ENCODE data around the gene ANKRD34B.
"Not testable (repeated sequence)": the region's sequence is repeated elsewhere in the genome, so short reads cannot be mapped to it uniquely, and the experiment has no call there.

ANKRD34B gene

DNA sequence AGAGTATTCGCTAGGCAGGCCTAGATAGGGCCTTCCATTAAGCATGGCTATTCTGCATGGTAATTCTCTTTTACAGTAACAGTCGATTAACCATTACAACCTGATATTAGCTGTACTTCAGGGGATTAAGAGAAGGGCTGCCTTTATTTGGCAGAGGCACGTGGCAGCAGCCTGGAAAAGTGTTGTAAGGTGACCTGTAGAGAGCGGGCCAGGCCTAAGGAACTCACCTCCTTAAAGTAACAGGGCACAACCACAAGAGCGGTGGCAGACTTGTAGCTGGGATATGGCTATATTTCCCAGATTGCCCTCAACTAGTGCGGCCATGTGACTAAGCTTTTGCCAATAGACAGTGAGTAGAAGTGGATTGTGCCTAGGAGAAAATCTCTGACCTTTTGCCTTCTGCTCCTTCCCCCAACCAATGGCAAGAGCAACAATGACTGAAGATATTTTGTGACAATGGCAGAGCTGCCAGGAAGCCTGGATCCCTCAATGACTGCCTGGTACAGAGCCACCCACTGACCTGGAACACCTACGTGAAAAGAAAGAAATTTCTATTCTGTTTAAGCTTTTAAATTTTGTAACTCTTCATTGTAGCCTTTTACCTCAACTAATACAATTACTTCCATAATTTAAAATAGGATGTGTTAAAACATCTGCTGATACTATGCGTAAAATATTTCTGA lies 18.9 kb upstream of the ANKRD34B start:
- no peaks in the 10 kb centered on the region for H3K4me1 ChIP-seq (ENCODE audit: insufficient read depth, low read length)

GRCh38 chr5:80584770-80585169 lies 14.7 kb upstream of the ANKRD34B start:
- H3K36me3 ChIP-seq (ENCODE audit: insufficient read depth, low read length): no peaks in the 10 kb centered on the region
- H3K9me3 ChIP-seq (ENCODE audit: control insufficient read depth, insufficient read depth, low read length): no peaks in the 10 kb centered on the region
- H3K4me1 ChIP-seq (ENCODE audit: insufficient read depth, low read length): no peaks in the 10 kb centered on the region
- H3K9ac ChIP-seq (ENCODE audit: low read depth, low read length): no peak overlapping the region

More for the DNA sequence above, 18.9 kb upstream of the ANKRD34B start:
- no peak overlapping the region for H3K9ac ChIP-seq (ENCODE audit: low read depth, low read length)
- H3K9me3 ChIP-seq (ENCODE audit: control insufficient read depth, insufficient read depth, low read length): no peaks in the 10 kb centered on the region
- no peaks in the 10 kb centered on the region for H3K36me3 ChIP-seq (ENCODE audit: insufficient read depth, low read length)

- H3K9me3 ChIP-seq (ENCODE audit: control insufficient read depth, insufficient read depth, low read length); H3K9ac ChIP-seq (ENCODE audit: low read depth, low read length); H3K4me1 ChIP-seq (ENCODE audit: insufficient read depth, low read length); H3K36me3 ChIP-seq (ENCODE audit: insufficient read depth, low read length): not testable (repeated sequence)
These were observed 10.2 kb upstream of the ANKRD34B start for GRCh38 chr5:80580291-80580690.

GRCh38 chr5:80579050-80579449 lies 9.0 kb upstream of the ANKRD34B start:
- no peak overlapping the region for H3K9ac ChIP-seq (ENCODE audit: low read depth, low read length)
- no peaks in the 10 kb centered on the region for H3K36me3 ChIP-seq (ENCODE audit: insufficient read depth, low read length)
- no peaks in the 10 kb centered on the region for H3K9me3 ChIP-seq (ENCODE audit: control insufficient read depth, insufficient read depth, low read length)
- no peaks in the 10 kb centered on the region for H3K4me1 ChIP-seq (ENCODE audit: insufficient read depth, low read length)

DNA sequence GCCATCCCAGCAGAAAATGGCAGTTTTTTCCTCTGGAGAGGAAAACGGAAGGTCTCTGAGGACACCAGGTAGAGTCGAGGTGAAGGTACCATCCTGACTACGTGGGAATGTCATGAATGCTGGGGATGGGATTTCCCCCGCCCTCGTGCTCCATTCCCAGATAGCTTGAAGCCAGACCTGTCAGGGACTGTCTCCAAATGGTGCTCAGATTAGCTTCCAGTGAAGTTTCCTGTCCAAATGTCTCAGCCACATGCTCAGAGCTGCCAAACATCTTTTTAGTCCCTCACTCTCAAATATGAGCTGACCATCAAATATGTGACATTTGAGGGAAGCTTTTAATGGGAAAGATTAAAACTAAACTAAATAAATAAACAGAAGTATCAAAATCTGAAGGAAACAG lies 7.6 kb upstream of the ANKRD34B start:
- Histone ChIP-seq H3K4me1 (ENCODE audit: insufficient read depth, low read length) (no peaks in the 10 kb centered on the region), H3K36me3 (ENCODE audit: insufficient read depth, low read length) (no peaks in the 10 kb centered on the region), H3K9ac (ENCODE audit: low read depth, low read length) (no peak overlapping the region), H3K9me3 (ENCODE audit: control insufficient read depth, insufficient read depth, low read length) (no peaks in the 10 kb centered on the region)

DNA sequence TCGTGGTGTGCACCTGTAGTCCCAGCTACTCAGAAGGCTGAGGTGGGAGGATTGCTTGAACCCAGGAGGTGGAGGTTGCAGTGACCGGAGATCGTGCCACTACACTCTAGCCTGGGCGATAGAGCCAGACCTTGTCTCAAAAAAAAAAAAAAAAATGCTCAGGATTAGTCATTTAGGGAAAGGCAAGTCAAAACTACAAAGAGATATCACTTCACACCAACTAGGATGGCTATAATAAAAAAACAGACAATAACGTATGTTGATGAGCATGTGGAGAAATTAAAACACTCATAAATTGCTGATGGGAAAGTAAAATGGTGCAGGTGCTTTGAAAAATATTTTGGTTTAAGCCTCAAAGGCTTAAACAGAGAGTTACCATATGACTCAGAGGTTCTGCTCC lies 6.3 kb upstream of the ANKRD34B start:
- Histone ChIP-seq H3K4me1 (ENCODE audit: insufficient read depth, low read length) (no peaks in the 10 kb centered on the region), H3K36me3 (ENCODE audit: insufficient read depth, low read length) (no peaks in the 10 kb centered on the region), H3K9me3 (ENCODE audit: control insufficient read depth, insufficient read depth, low read length) (no peaks in the 10 kb centered on the region), H3K9ac (ENCODE audit: low read depth, low read length) (no peak overlapping the region)

DNA sequence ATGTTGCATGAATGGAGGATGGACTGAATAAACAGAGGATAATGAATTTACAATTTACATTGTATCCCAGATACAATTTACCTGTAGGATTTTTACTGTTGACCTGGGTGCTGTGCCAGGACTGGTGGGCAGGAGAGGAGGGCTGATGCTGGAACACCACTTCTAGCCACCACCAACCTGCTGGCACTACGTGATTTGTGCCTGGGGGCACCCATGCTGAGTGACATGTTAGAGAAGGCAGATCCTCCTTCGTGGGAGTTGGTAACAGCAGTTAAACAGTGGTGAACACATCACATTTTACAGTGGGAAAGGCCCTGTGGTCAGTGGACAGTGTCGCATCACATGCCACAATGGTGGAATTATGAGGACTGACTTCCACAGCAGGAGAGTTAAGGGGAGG lies 3.0 kb upstream of the ANKRD34B start:
- Histone ChIP-seq H3K36me3 (ENCODE audit: insufficient read depth, low read length) (no peaks in the 10 kb centered on the region), H3K4me1 (ENCODE audit: insufficient read depth, low read length) (no peaks in the 10 kb centered on the region), H3K9ac (ENCODE audit: low read depth, low read length) (no peak overlapping the region), H3K9me3 (ENCODE audit: control insufficient read depth, insufficient read depth, low read length) (no peaks in the 10 kb centered on the region)

GRCh38 chr5:80569086-80569960 lies 757 bp downstream of the ANKRD34B start:
- no peaks in the 10 kb centered on the region for H3K36me3 ChIP-seq (ENCODE audit: insufficient read depth, low read length)
- no peaks in the 10 kb centered on the region for H3K9me3 ChIP-seq (ENCODE audit: control insufficient read depth, insufficient read depth, low read length)
- peak overlapping the region; percentile 60; the same call in 1 of the 2 replicates for H3K9ac ChIP-seq (ENCODE audit: low read depth, low read length)
- H3K4me1 ChIP-seq (ENCODE audit: insufficient read depth, low read length): no peaks in the 10 kb centered on the region

DNA sequence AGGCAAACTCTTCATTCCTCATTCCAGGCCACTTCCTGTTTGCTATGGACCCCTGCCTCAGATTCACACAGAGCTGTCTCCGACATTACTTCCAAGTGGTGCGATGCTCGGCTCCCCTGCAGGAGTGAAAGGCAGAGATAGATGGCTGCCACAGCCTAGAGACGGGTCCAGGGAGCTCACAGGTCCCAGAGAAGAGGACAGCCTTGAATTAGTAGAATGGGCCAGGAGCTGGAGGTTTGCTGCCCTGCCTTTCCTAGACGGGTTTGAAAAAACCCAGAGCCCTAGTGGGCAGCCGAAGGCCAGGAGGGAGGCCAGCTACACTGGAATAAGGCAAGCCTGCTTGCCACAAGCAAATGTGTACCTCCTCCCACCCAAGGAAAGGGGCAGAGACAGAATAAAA lies 1.8 kb downstream of the ANKRD34B start:
- Histone ChIP-seq H3K9me3 (ENCODE audit: control insufficient read depth, insufficient read depth, low read length) (no peaks in the 10 kb centered on the region), H3K9ac (ENCODE audit: low read depth, low read length) (no peak overlapping the region), H3K36me3 (ENCODE audit: insufficient read depth, low read length) (no peaks in the 10 kb centered on the region), H3K4me1 (ENCODE audit: insufficient read depth, low read length) (no peaks in the 10 kb centered on the region)

DNA sequence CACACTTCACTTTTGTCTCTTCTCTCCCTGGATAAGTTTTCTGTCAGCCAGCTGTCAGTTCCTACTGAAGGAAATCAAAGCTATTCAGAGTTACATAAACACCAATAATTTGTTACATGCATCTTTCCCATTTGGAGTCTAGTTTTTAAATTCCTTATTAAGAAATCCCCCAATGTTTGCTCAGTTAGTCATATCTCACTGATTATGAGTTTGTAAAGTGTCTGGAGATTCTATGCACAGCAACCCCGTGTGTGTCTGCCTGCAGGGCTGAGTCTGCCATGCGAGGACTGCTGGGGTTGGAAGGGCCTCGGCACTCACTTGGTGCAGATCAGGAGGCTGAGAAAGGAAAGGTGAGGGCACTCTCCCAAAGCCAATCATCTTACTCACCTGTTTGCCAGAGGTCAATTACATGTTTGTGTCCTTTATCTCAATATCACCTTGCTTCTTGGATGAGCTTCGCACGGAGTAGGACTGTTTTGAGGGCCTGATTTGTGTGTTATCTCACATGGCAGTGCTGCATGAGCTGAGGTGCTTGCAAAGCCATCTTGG lies 3.3 kb downstream of the ANKRD34B start:
- H3K9ac ChIP-seq (ENCODE audit: low read depth, low read length): no peak overlapping the region

GRCh38 chr5:80565330-80565729 lies 4.8 kb downstream of the ANKRD34B start:
- Histone ChIP-seq H3K4me1 (ENCODE audit: insufficient read depth, low read length) (peaks cover 6% of the 10 kb centered on the region; the same call in 1 of the 2 replicates), H3K36me3 (ENCODE audit: insufficient read depth, low read length) (no peaks in the 10 kb centered on the region), H3K9me3 (ENCODE audit: control insufficient read depth, insufficient read depth, low read length) (no peaks in the 10 kb centered on the region), H3K9ac (ENCODE audit: low read depth, low read length) (no peak overlapping the region)

More for the DNA sequence above, 3.3 kb downstream of the ANKRD34B start:
- no peaks in the 10 kb centered on the region for H3K9me3 ChIP-seq (ENCODE audit: control insufficient read depth, insufficient read depth, low read length)
- no peaks in the 10 kb centered on the region for H3K36me3 ChIP-seq (ENCODE audit: insufficient read depth, low read length)
- H3K4me1 ChIP-seq (ENCODE audit: insufficient read depth, low read length): peaks cover under 1% of the 10 kb centered on the region; the same call in 1 of the 2 replicates

DNA sequence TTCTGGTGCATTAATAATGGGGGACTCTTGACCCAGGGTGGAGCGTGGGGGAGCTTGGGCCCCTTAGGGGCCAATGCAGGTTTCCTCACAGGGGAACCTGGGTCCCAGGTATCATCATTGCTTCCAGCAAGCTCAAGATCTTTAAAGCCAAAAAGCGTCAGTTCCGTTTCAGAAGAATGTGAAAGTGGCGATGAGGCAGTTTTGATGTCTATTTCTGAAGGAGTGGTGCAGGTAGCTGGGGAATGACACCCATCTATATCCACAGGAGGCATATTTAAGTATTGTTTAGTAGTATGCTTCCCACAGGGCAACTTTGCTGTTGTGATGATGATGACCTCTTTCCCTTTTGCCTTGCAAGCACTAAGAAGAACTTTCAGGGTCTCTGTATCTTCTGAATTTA lies 10.8 kb downstream of the ANKRD34B start:
- H3K36me3 ChIP-seq (ENCODE audit: insufficient read depth, low read length): no peaks in the 10 kb centered on the region
- H3K4me1 ChIP-seq (ENCODE audit: insufficient read depth, low read length): peaks cover 14% of the 10 kb centered on the region; the same call in 1 of the 2 replicates
- no peak overlapping the region for H3K9ac ChIP-seq (ENCODE audit: low read depth, low read length)
- H3K9me3 ChIP-seq (ENCODE audit: control insufficient read depth, insufficient read depth, low read length): no peaks in the 10 kb centered on the region

GRCh38 chr5:80555099-80555498 lies 15.0 kb downstream of the ANKRD34B start:
- peaks cover 8% of the 10 kb centered on the region; the same call in 1 of the 2 replicates for H3K4me1 ChIP-seq (ENCODE audit: insufficient read depth, low read length)
- no peaks in the 10 kb centered on the region for H3K36me3 ChIP-seq (ENCODE audit: insufficient read depth, low read length)
- H3K9ac ChIP-seq (ENCODE audit: low read depth, low read length): no peak overlapping the region
- H3K9me3 ChIP-seq (ENCODE audit: control insufficient read depth, insufficient read depth, low read length): no peaks in the 10 kb centered on the region

DNA sequence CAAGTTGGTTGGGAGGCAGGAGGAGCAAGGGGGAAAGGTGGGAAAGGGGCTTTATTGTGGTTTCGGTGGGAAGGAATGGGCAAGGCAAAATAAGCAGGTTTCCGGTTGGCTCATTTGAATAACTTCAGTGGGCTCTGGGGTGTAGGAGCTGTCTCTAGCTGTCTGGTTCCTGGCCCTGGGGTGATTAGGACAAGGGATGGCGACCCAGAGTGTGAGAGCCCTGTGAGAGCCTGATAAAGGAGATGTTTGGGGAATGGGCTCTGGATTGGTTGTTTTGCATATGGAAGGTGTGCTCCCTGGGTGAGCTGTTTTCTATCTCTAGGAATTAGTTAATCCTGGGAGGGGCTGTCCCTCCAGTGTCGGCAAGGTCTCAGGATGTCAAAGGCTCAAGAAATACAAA lies 15.4 kb downstream of the ANKRD34B start:
- Histone ChIP-seq H3K36me3 (ENCODE audit: insufficient read depth, low read length) (no peaks in the 10 kb centered on the region), H3K4me1 (ENCODE audit: insufficient read depth, low read length) (peaks cover 8% of the 10 kb centered on the region; the same call in 1 of the 2 replicates), H3K9ac (ENCODE audit: low read depth, low read length) (no peak overlapping the region), H3K9me3 (ENCODE audit: control insufficient read depth, insufficient read depth, low read length) (no peaks in the 10 kb centered on the region)
